ENCODE results near the gene PTPRD. TPM values are rescaled to one million over a fixed set of nuclear protein-coding genes. Genes with fewer than 3 reads are reported as not detected.

PTPRD gene
- total and polyA plus RNA-seq, 2 experiments from 2014 or later, result 11.5 to 58.0 TPM

DNA sequence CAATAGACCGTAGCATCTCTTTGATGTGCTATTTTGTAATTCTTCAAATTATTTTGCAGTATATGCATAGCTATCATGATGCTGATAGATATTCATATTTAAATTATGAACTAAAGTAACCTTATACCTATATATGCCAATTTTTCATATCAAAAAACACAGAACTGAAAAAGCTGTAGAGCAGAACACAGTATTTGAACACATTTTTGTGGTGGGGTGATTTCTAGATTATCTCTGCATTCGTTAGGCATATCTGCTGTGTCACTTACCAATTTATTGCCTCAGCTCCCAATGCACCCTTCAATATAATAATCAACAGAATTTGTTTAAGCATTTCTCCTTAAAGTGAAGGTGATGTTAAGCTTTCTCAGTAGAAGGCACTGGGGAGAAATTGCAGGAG, 998.2 kb downstream of the PTPRD start:
- no peaks in the 10 kb centered on the region for H3K36me3 ChIP-seq (ENCODE audit: insufficient read depth)
- Mint-ChIP-seq H3K4me3 (no peak overlapping the region), H3K36me3 (ENCODE audit: low read depth) (no peaks in the 10 kb centered on the region; the same call in 2 of the 3 replicates), H3K27ac (no peak overlapping the region), H3K27me3 (ENCODE audit: insufficient read depth, low read depth, poor library complexity) (no peaks in the 10 kb centered on the region), H3K9me3 (no peaks in the 10 kb centered on the region), H3K4me1 (no peaks in the 10 kb centered on the region)
- H3K27me3 ChIP-seq (ENCODE audit: insufficient read depth), result no peaks in the 10 kb centered on the region
- no peak overlapping the region for H2AFZ ChIP-seq
- no peaks in the 10 kb centered on the region for H3F3A ChIP-seq (replicated peaks; ENCODE audit: low read depth)
- DNase-seq (ENCODE audit: low spot score), result no peak
- no peaks in the 10 kb centered on the region for H3K9me2 ChIP-seq (ENCODE audit: insufficient read depth)
- no peaks in the 10 kb centered on the region for H3K79me2 ChIP-seq (replicated peaks; ENCODE audit: insufficient read depth)
- H3K27ac ChIP-seq (ENCODE audit: low read depth), result no peak overlapping the region
- no peak overlapping the region for H3K4me3 ChIP-seq
- no peak overlapping the region for H3K4me2 ChIP-seq
- H3K4me1 ChIP-seq (ENCODE audit: insufficient read depth), result no peaks in the 10 kb centered on the region
- no peak for ATAC-seq
- H4K20me1 ChIP-seq (replicated peaks; ENCODE audit: insufficient read depth), result no peaks in the 10 kb centered on the region
- TF ChIP-seq STAT1 (IDR thresholded peaks at IDR 0.05; ENCODE audit: unreplicated experiment), result no peak

GRCh38 chr9:9612755-9613154, 1000.0 kb downstream of the PTPRD start:
- H3K4me1 Mint-ChIP-seq, result peaks cover under 1% of the 10 kb centered on the region; the same call in 2 of the 3 replicates
- no peaks in the 10 kb centered on the region; the same call in 2 of the 3 replicates for H3K36me3 Mint-ChIP-seq (ENCODE audit: low read depth)
- H3K27ac ChIP-seq (ENCODE audit: low read depth), result no peak overlapping the region
- H3K4me1 ChIP-seq (ENCODE audit: insufficient read depth), result no peaks in the 10 kb centered on the region
- no peaks in the 10 kb centered on the region for H3K27me3 Mint-ChIP-seq (ENCODE audit: insufficient read depth, low read depth, poor library complexity)
- ATAC-seq (no peak), DNase-seq (ENCODE audit: low spot score) (no peak)
- H3K27me3 ChIP-seq (ENCODE audit: insufficient read depth), result no peaks in the 10 kb centered on the region
- H4K20me1 ChIP-seq (replicated peaks; ENCODE audit: insufficient read depth), result no peaks in the 10 kb centered on the region
- H3K4me3 Mint-ChIP-seq, result no peak overlapping the region
- no peaks in the 10 kb centered on the region for H3K79me2 ChIP-seq (replicated peaks; ENCODE audit: insufficient read depth)
- TF ChIP-seq EZH2phosphoT487 (IDR thresholded peaks at IDR 0.05; ENCODE audit: unreplicated experiment), result no peak
- TF ChIP-seq ZNF331 (CRISPR knock-in tag; IDR thresholded peaks at IDR 0.05; ENCODE audit: low read depth), result no peak
- TF ChIP-seq, protein P1, sequence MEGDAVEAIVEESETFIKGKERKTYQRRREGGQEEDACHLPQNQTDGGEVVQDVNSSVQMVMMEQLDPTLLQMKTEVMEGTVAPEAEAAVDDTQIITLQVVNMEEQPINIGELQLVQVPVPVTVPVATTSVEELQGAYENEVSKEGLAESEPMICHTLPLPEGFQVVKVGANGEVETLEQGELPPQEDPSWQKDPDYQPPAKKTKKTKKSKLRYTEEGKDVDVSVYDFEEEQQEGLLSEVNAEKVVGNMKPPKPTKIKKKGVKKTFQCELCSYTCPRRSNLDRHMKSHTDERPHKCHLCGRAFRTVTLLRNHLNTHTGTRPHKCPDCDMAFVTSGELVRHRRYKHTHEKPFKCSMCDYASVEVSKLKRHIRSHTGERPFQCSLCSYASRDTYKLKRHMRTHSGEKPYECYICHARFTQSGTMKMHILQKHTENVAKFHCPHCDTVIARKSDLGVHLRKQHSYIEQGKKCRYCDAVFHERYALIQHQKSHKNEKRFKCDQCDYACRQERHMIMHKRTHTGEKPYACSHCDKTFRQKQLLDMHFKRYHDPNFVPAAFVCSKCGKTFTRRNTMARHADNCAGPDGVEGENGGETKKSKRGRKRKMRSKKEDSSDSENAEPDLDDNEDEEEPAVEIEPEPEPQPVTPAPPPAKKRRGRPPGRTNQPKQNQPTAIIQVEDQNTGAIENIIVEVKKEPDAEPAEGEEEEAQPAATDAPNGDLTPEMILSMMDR (conservative IDR thresholded peaks at IDR 0.05; ENCODE audit: low read depth in 2 of 2), result no peak
- no peak for TF ChIP-seq EZH2 (IDR thresholded peaks at IDR 0.05; ENCODE audit: low read depth, unreplicated experiment)
- H3K4me2 ChIP-seq, result no peak overlapping the region
- H3F3A ChIP-seq (replicated peaks; ENCODE audit: low read depth), result no peaks in the 10 kb centered on the region
- no peak overlapping the region for H2AFZ ChIP-seq
- no peaks in the 10 kb centered on the region for H3K9me3 Mint-ChIP-seq
- no peaks in the 10 kb centered on the region for H3K9me2 ChIP-seq (ENCODE audit: insufficient read depth)
- no peaks in the 10 kb centered on the region for H3K36me3 ChIP-seq (ENCODE audit: insufficient read depth)
- no peak overlapping the region for H3K27ac Mint-ChIP-seq
- H3K4me3 ChIP-seq, result no peak overlapping the region

DNA sequence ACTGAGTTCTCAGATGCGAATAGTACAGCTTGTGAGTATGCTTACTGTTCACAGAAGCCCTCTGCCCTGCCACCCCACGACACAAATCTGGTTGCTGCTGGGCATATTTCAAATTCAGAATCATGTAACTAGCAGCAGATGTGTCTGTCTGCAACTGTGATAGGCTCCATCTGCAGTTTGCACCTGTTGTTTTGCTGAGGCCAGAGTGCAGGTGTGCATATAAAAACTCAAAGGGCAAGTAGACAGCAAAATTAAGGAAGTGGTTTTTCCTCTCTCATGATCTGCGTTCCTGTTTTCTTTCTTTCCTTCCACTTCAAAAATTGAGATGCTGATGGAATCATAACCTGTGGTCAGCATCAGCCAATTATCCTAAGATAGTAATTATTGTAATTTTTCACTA, 1000.5 kb downstream of the PTPRD start:
- Mint-ChIP-seq H3K36me3 (ENCODE audit: low read depth) (no peaks in the 10 kb centered on the region; the same call in 2 of the 3 replicates), H3K4me1 (peaks cover 4% of the 10 kb centered on the region; the same call in 2 of the 3 replicates), H3K4me3 (no peak overlapping the region), H3K27me3 (ENCODE audit: insufficient read depth, low read depth, poor library complexity) (no peaks in the 10 kb centered on the region), H3K9me3 (no peaks in the 10 kb centered on the region), H3K27ac (no peak overlapping the region)
- Histone ChIP-seq H2AFZ (peak overlapping the region; percentile 24; the same call in 1 of the 2 replicates), H3K9me2 (ENCODE audit: insufficient read depth) (no peaks in the 10 kb centered on the region), H3K27me3 (ENCODE audit: insufficient read depth) (no peaks in the 10 kb centered on the region), H3K4me2 (no peak overlapping the region), H3K36me3 (ENCODE audit: insufficient read depth) (no peaks in the 10 kb centered on the region), H4K20me1 (replicated peaks; ENCODE audit: insufficient read depth) (no peaks in the 10 kb centered on the region), H3K4me1 (ENCODE audit: insufficient read depth) (peaks cover under 1% of the 10 kb centered on the region; the same call in 1 of the 2 replicates), H3K27ac (ENCODE audit: low read depth) (no peak overlapping the region), H3K79me2 (replicated peaks; ENCODE audit: insufficient read depth) (no peaks in the 10 kb centered on the region), H3F3A (replicated peaks; ENCODE audit: low read depth) (no peaks in the 10 kb centered on the region), H3K4me3 (no peak overlapping the region)
- ATAC-seq (no peak), DNase-seq (ENCODE audit: low spot score) (no peak)
- TF ChIP-seq CREB1 (CRISPR knock-in tag; IDR thresholded peaks at IDR 0.05; ENCODE audit: low read depth), result no peak
- TF ChIP-seq, protein P2, sequence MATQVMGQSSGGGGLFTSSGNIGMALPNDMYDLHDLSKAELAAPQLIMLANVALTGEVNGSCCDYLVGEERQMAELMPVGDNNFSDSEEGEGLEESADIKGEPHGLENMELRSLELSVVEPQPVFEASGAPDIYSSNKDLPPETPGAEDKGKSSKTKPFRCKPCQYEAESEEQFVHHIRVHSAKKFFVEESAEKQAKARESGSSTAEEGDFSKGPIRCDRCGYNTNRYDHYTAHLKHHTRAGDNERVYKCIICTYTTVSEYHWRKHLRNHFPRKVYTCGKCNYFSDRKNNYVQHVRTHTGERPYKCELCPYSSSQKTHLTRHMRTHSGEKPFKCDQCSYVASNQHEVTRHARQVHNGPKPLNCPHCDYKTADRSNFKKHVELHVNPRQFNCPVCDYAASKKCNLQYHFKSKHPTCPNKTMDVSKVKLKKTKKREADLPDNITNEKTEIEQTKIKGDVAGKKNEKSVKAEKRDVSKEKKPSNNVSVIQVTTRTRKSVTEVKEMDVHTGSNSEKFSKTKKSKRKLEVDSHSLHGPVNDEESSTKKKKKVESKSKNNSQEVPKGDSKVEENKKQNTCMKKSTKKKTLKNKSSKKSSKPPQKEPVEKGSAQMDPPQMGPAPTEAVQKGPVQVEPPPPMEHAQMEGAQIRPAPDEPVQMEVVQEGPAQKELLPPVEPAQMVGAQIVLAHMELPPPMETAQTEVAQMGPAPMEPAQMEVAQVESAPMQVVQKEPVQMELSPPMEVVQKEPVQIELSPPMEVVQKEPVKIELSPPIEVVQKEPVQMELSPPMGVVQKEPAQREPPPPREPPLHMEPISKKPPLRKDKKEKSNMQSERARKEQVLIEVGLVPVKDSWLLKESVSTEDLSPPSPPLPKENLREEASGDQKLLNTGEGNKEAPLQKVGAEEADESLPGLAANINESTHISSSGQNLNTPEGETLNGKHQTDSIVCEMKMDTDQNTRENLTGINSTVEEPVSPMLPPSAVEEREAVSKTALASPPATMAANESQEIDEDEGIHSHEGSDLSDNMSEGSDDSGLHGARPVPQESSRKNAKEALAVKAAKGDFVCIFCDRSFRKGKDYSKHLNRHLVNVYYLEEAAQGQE (IDR thresholded peaks at IDR 0.05; ENCODE audit: unreplicated experiment), result no peak
- TF ChIP-seq, protein P1 (conservative IDR thresholded peaks at IDR 0.05; ENCODE audit: low read depth in 2 of 2), result no peak
